ENCODE measurements around the gene FAM25A.

FAM25A gene

DNA sequence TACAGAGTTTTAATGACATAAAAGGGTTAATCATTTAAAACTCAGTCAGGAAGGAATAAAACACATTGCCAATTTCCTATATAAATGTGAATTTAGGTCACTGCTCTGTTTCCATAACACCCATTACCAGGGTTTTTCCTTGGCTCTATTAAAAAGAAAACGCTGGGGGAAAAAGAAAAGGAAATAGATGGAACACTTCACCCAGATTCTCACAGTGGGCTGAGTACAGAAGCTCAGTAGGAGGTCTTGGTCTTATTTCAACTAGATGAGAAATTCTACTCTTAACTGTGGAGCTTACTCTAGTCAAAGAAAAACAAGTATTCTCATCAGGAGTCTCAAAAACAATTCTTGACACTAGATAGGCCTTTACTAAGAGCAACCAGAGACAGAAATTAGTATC, 38.1 kb downstream of the FAM25A start:
- no peaks in the 10 kb centered on the region for H3K9me3 ChIP-seq (ENCODE audit: low read length)
- H3K36me3 ChIP-seq (ENCODE audit: insufficient read depth, low read length): peaks cover 83% of the 10 kb centered on the region
- H3K4me1 ChIP-seq (ENCODE audit: insufficient read depth, low read length): no peaks in the 10 kb centered on the region
- no peak overlapping the region for H3K4me3 ChIP-seq (ENCODE audit: low read length)
- H3K27me3 ChIP-seq (ENCODE audit: insufficient read depth, low read length): no peaks in the 10 kb centered on the region
- no peak overlapping the region for H2AFZ ChIP-seq (ENCODE audit: low read depth, low read length)

DNA sequence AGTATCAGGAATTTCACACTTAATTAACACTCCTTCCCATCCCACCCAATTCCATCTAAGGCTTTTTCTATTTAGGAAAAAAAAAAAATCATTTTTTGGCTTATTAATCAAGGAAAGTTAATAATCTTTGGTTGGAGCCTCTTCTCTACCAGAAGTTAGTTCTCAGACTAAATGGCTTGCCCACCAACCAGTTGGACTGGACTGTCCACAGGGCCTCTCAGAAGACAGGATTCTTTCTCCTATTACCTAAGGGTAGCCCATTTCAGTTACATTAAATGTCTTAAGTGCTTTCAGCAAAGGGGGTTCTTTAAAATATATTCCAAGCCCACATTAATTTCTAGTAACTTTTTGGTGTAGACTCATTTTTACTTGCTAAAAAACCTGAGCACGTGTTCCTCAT, 39.3 kb downstream of the FAM25A start:
- no peaks in the 10 kb centered on the region for H3K9me3 ChIP-seq (ENCODE audit: low read length)
- H3K36me3 ChIP-seq (ENCODE audit: insufficient read depth, low read length): peaks cover 79% of the 10 kb centered on the region
- no peak overlapping the region for H2AFZ ChIP-seq (ENCODE audit: low read depth, low read length)
- H3K27me3 ChIP-seq (ENCODE audit: insufficient read depth, low read length): no peaks in the 10 kb centered on the region
- H3K4me1 ChIP-seq (ENCODE audit: insufficient read depth, low read length): no peaks in the 10 kb centered on the region
- H3K4me3 ChIP-seq (ENCODE audit: low read length): no peak overlapping the region

GRCh38 chr10:87060280-87060928, 40.3 kb downstream of the FAM25A start:
- no peaks in the 10 kb centered on the region for H3K9me3 ChIP-seq (ENCODE audit: low read length)
- H3K4me1 ChIP-seq (ENCODE audit: insufficient read depth, low read length): no peaks in the 10 kb centered on the region
- H3K4me3 ChIP-seq (ENCODE audit: low read length): no peak overlapping the region
- H3K36me3 ChIP-seq (ENCODE audit: insufficient read depth, low read length): peaks cover 72% of the 10 kb centered on the region
- no peak overlapping the region for H2AFZ ChIP-seq (ENCODE audit: low read depth, low read length)
- H3K27me3 ChIP-seq (ENCODE audit: insufficient read depth, low read length): no peaks in the 10 kb centered on the region

- H3K9me3 ChIP-seq (ENCODE audit: low read length): no peaks in the 10 kb centered on the region
- H3K4me3 ChIP-seq (ENCODE audit: low read length): no peak overlapping the region
- no peaks in the 10 kb centered on the region for H3K27me3 ChIP-seq (ENCODE audit: insufficient read depth, low read length)
- H3K4me1 ChIP-seq (ENCODE audit: insufficient read depth, low read length): no peaks in the 10 kb centered on the region
- no peak overlapping the region for H2AFZ ChIP-seq (ENCODE audit: low read depth, low read length)
- H3K36me3 ChIP-seq (ENCODE audit: insufficient read depth, low read length): peaks cover 75% of the 10 kb centered on the region
Observed at GRCh38 chr10:87064651-87065050, 44.6 kb downstream of the FAM25A start.

GRCh38 chr10:87066178-87066577, 46.1 kb downstream of the FAM25A start:
- H2AFZ ChIP-seq (ENCODE audit: low read depth, low read length): no peak overlapping the region
- no peaks in the 10 kb centered on the region for H3K9me3 ChIP-seq (ENCODE audit: low read length)
- H3K27me3 ChIP-seq (ENCODE audit: insufficient read depth, low read length): no peaks in the 10 kb centered on the region
- H3K4me3 ChIP-seq (ENCODE audit: low read length): no peak overlapping the region
- H3K4me1 ChIP-seq (ENCODE audit: insufficient read depth, low read length): no peaks in the 10 kb centered on the region
- H3K36me3 ChIP-seq (ENCODE audit: insufficient read depth, low read length): peaks cover 71% of the 10 kb centered on the region

- Histone ChIP-seq H3K36me3 (ENCODE audit: insufficient read depth, low read length) (peaks cover 72% of the 10 kb centered on the region), H3K9me3 (ENCODE audit: low read length) (no peaks in the 10 kb centered on the region), H3K4me3 (ENCODE audit: low read length) (no peak overlapping the region), H3K4me1 (ENCODE audit: insufficient read depth, low read length) (no peaks in the 10 kb centered on the region), H3K27me3 (ENCODE audit: insufficient read depth, low read length) (no peaks in the 10 kb centered on the region), H2AFZ (ENCODE audit: low read depth, low read length) (no peak overlapping the region)
Observed at GRCh38 chr10:87066865-87067264, 46.8 kb downstream of the FAM25A start.

- no peaks in the 10 kb centered on the region for H3K4me1 ChIP-seq (ENCODE audit: insufficient read depth, low read length)
- H3K9me3 ChIP-seq (ENCODE audit: low read length): no peaks in the 10 kb centered on the region
- H3K4me3 ChIP-seq (ENCODE audit: low read length): no peak overlapping the region
- no peaks in the 10 kb centered on the region for H3K27me3 ChIP-seq (ENCODE audit: insufficient read depth, low read length)
- H3K36me3 ChIP-seq (ENCODE audit: insufficient read depth, low read length): peaks cover 71% of the 10 kb centered on the region
- H2AFZ ChIP-seq (ENCODE audit: low read depth, low read length): no peak overlapping the region
Observed at GRCh38 chr10:87068281-87068680, 48.2 kb downstream of the FAM25A start.

DNA sequence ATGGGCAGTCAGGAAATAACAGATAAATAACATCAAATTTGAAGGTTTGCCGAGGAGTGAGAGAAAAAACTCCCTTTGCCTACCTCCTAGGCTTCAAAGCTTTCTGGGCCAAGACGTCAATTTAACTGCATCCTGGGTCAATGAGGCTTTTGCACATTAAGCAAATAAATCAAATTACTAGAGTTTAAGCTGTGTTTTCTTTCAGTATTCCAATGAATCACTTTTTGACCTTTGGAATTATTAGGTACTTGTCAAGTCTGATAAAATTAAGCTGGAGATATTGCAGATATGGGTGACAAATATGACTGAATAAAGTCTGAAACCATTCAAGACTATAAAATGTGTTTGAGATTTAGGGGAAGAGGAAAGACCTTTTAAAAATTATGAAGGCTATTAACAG, 52.4 kb downstream of the FAM25A start:
- Histone ChIP-seq H3K9me3 (ENCODE audit: low read length) (no peaks in the 10 kb centered on the region), H3K4me1 (ENCODE audit: insufficient read depth, low read length) (no peaks in the 10 kb centered on the region), H3K27me3 (ENCODE audit: insufficient read depth, low read length) (no peaks in the 10 kb centered on the region), H3K4me3 (ENCODE audit: low read length) (no peak overlapping the region), H3K36me3 (ENCODE audit: insufficient read depth, low read length) (peaks cover 66% of the 10 kb centered on the region), H2AFZ (ENCODE audit: low read depth, low read length) (no peak overlapping the region)
